Esophagus squamous epithelium (tissue), 5 donors: Measurements from ENCODE around the gene GPR150. TPM values are rescaled to one million over a fixed set of nuclear protein-coding genes. Genes with fewer than 3 reads are reported as not detected.

Experiments used
- DNase-seq: peaks from one replicate; lab custom pipeline; 2025; lab: John Stamatoyannopoulos, UW
- H3K27ac ChIP-seq, 4 donors: fragments of 200-600 bp; sonication (generic); one replicate each; pipeline ENCODE4 v1.5.1; 2016 to 2019; ENCODE audit warnings: mild to moderate bottlenecking in 1 of 4
- H3K27me3 ChIP-seq, 4 donors: fragments of 200-600 bp; sonication (generic); 1 replicate in 3 of 4; 2 replicates in 1 of 4; pipeline versions ENCODE4 v1.5.1 to v1.6.0; 2017 to 2021; ENCODE audit warnings: antibody characterized with exemption in 1 of 4
- H3K36me3 ChIP-seq, 3 donors: fragments of 200-600 bp; sonication (generic); one replicate each; pipeline ENCODE4 v1.5.1; 2016 to 2019
- H3K4me1 ChIP-seq, 3 donors: fragments of 200-600 bp; sonication (generic); one replicate each; pipeline ENCODE4 v1.5.1; 2017 to 2019
- H3K4me3 ChIP-seq, 4 donors: fragments of 200-600 bp; sonication (generic); 1 replicate in 3 of 4; 2 replicates in 1 of 4; pipeline ENCODE4 v1.5.1; 2016 to 2019; ENCODE audit warnings: mild to moderate bottlenecking in 2 of 4, moderate library complexity in 1 of 4
- H3K9me3 ChIP-seq, 3 donors: fragments of 200-600 bp; sonication (generic); one replicate each; pipeline ENCODE4 v1.5.1; 2016 to 2019
- CTCF ChIP-seq, 6 experiments: fragments of 450-650 bp in 4 of 6; fragments of 200-600 bp in 2 of 6; sonication (generic) in 2 of 6; IDR thresholded peaks; one replicate each; pipeline ENCODE4 v1.5.1; 2016 to 2019; ENCODE audit warnings: antibody characterized with exemption in 6 of 6, mild to moderate bottlenecking in 4 of 6, moderate library complexity in 4 of 6
- POLR2A ChIP-seq, 4 donors: fragments of 450-650 bp; IDR thresholded peaks; one replicate each; pipeline ENCODE4 v1.6.1; 2017; ENCODE audit warnings: antibody characterized with exemption in 4 of 4, mild to moderate bottlenecking in 4 of 4, moderate library complexity in 3 of 4
- WGBS, 2 donors: methylation state at CpG; one replicate each; pipeline ENCODE4 v1.1.5; 2018; 5-methylcytosine and 5-hydroxymethylcytosine counted together
- intact Hi-C: fragments of 100-400 bp; cut with DNase I; formaldehyde crosslinking; loops from one replicate; pipeline ENCODE4 v1.15.0; 2022
- total RNA-seq, 4 donors: library from RNA; depleted of rRNA; stranded (reverse); fragments of >200 nt; gene quantifications; one replicate each; pipeline ENCODE4 v1.1.0, GENCODE V29; 2016
- donor health status: DM: yes; HTN: yes; CAD: no.

GPR150 gene
- total RNA-seq, 4 donors from 2014 or later: not detected

GRCh38 chr5:95620870-95621838, 1.3 kb downstream of the GPR150 start:
- DNase-seq: no peak
- WGBS, 2 donors: 0 to 21% methylated on average over 1 to 11 of the region's 92 CpGs
- H3K27ac ChIP-seq: peak overlapping the region; percentile 16 to 46 (median 42)

GRCh38 chr5:95621839-95622629, 2.1 kb downstream of the GPR150 start:
- no peak for DNase-seq
- peak overlapping the region in 2 of 4 donors; percentile 60 to 79 for H3K4me3 ChIP-seq
- H3K4me1 ChIP-seq: peaks cover 11 to 31% (median 19%) of the 10 kb centered on the region in 3 donors
- H3K27ac ChIP-seq: no peak overlapping the region
- peaks cover 0 to 31% (median 0%) of the 10 kb centered on the region in 4 donors for H3K27me3 ChIP-seq
- 57 to 64% methylated on average over 8 of the region's 8 CpGs for WGBS, 2 donors
- TF ChIP-seq POLR2A (IDR thresholded peaks at IDR 0.05): no peak
- no peak for TF ChIP-seq CTCF (IDR thresholded peaks at IDR 0.05)
- H3K36me3 ChIP-seq: no peaks in the 10 kb centered on the region
- intact Hi-C loops: no loop called here
- H3K9me3 ChIP-seq: no peaks in the 10 kb centered on the region

More at GRCh38 chr5:95620870-95621838, 1.3 kb downstream of the GPR150 start:
- H3K4me3 ChIP-seq: peak overlapping the region; percentile 47 to 79 (median 58)
- peaks cover 11 to 31% (median 19%) of the 10 kb centered on the region in 3 donors for H3K4me1 ChIP-seq
- peak in 1 of 4 donors; percentile 28 for TF ChIP-seq POLR2A (IDR thresholded peaks at IDR 0.05)
- TF ChIP-seq CTCF (IDR thresholded peaks at IDR 0.05): no peak
- peaks cover 0 to 31% (median 0%) of the 10 kb centered on the region in 4 donors for H3K27me3 ChIP-seq
- no peaks in the 10 kb centered on the region for H3K9me3 ChIP-seq
- intact Hi-C loops: no loop called here
- H3K36me3 ChIP-seq: no peaks in the 10 kb centered on the region

- TF ChIP-seq CTCF (IDR thresholded peaks at IDR 0.05): no peak
- H3K36me3 ChIP-seq: no peaks in the 10 kb centered on the region
- H3K27ac ChIP-seq: no peak overlapping the region
- intact Hi-C loops: no loop called here
- WGBS, 2 donors: 96 to 97% methylated on average over 5 of the region's 5 CpGs
- peaks cover 0 to 29% (median 0%) of the 10 kb centered on the region in 4 donors for H3K27me3 ChIP-seq
- H3K4me3 ChIP-seq: no peak overlapping the region
- H3K9me3 ChIP-seq: no peaks in the 10 kb centered on the region
- peaks cover 11 to 31% (median 19%) of the 10 kb centered on the region in 3 donors for H3K4me1 ChIP-seq
- DNase-seq: no peak
These were observed 3.8 kb downstream of the GPR150 start for GRCh38 chr5:95623706-95624105.

GRCh38 chr5:95624368-95624767, 4.5 kb downstream of the GPR150 start:
- Histone ChIP-seq H3K27ac (no peak overlapping the region), H3K9me3 (no peaks in the 10 kb centered on the region), H3K4me3 (no peak overlapping the region), H3K27me3 (peaks cover 0 to 22% (median 0%) of the 10 kb centered on the region in 4 donors), H3K4me1 (peaks cover 10 to 28% (median 19%) of the 10 kb centered on the region in 3 donors), H3K36me3 (no peaks in the 10 kb centered on the region)
- no peak for DNase-seq
- WGBS, 2 donors: 95 to 98% methylated on average over 2 of the region's 2 CpGs
- intact Hi-C loops: no loop called here
- no peak for TF ChIP-seq CTCF (IDR thresholded peaks at IDR 0.05)
- TF ChIP-seq POLR2A (IDR thresholded peaks at IDR 0.05): no peak
